Fibroblast of skin of right quadriceps (primary cell): ENCODE measurements around the gene FRRS1.
A peak's percentile ranks its signal among the peaks of the same experiment; 100 is the strongest.

Experiments used
- DNase-seq: peaks from one replicate; pipeline ENCODE4 v3.0.0-alpha.2; 2013

The FRRS1 gene

GRCh38 chr1:99727575-99728185 is 38.8 kb downstream of the FRRS1 start:
- peak; percentile 86 for DNase-seq

- no peak for DNase-seq
These were observed 39.6 kb downstream of the FRRS1 start for GRCh38 chr1:99726818-99727217.

- DNase-seq, result no peak
These were observed 40.0 kb downstream of the FRRS1 start for GRCh38 chr1:99726407-99726806.

GRCh38 chr1:99725996-99726395 is 40.4 kb downstream of the FRRS1 start:
- DNase-seq, result no peak

- DNase-seq, result no peak
These were observed 43.2 kb downstream of the FRRS1 start for GRCh38 chr1:99723251-99723650.

- no peak for DNase-seq
These were observed 49.4 kb downstream of the FRRS1 start for GRCh38 chr1:99717005-99717404.

- DNase-seq, result no peak
These were observed 53.4 kb downstream of the FRRS1 start for GRCh38 chr1:99713006-99713405.

GRCh38 chr1:99710994-99711393 is 55.4 kb downstream of the FRRS1 start:
- no peak for DNase-seq

- peak; percentile 56 for DNase-seq
These were observed 58.8 kb downstream of the FRRS1 start for GRCh38 chr1:99707535-99708142.

GRCh38 chr1:99705385-99705784 is 61.0 kb downstream of the FRRS1 start:
- DNase-seq, result no peak

GRCh38 chr1:99704356-99704816 is 62.0 kb downstream of the FRRS1 start:
- no peak for DNase-seq

GRCh38 chr1:99702221-99702620 is 64.2 kb downstream of the FRRS1 start:
- no peak for DNase-seq

GRCh38 chr1:99700020-99700419 is 66.4 kb downstream of the FRRS1 start:
- DNase-seq, result no peak

- no peak for DNase-seq
These were observed 68.9 kb downstream of the FRRS1 start for GRCh38 chr1:99697580-99697979.

- no peak for DNase-seq
These were observed 69.8 kb downstream of the FRRS1 start for GRCh38 chr1:99696616-99697015.

GRCh38 chr1:99691175-99691574 is 75.3 kb downstream of the FRRS1 start:
- peak; percentile 52 for DNase-seq

- DNase-seq, result peak; percentile 76
These were observed 80.8 kb downstream of the FRRS1 start for GRCh38 chr1:99685516-99686180.

GRCh38 chr1:99682291-99682751 is 84.1 kb downstream of the FRRS1 start:
- DNase-seq, result peak; percentile 77

GRCh38 chr1:99681583-99681982 is 84.9 kb downstream of the FRRS1 start:
- peak; percentile 14 for DNase-seq

GRCh38 chr1:99680270-99680669 is 86.2 kb downstream of the FRRS1 start:
- peak; percentile 14 for DNase-seq

- DNase-seq, result no peak
These were observed 89.0 kb downstream of the FRRS1 start for GRCh38 chr1:99677416-99677815.

- peak; percentile 14 for DNase-seq
These were observed 89.6 kb downstream of the FRRS1 start for GRCh38 chr1:99676876-99677275.

GRCh38 chr1:99675994-99676393 is 90.4 kb downstream of the FRRS1 start:
- DNase-seq, result no peak

GRCh38 chr1:99675292-99675691 is 91.1 kb downstream of the FRRS1 start:
- no peak for DNase-seq
